H9 (cell line): Measurements from ENCODE around the gene MYO15B. TPM values are rescaled to one million over a fixed set of nuclear protein-coding genes. Genes with fewer than 3 reads are reported as not detected.

ENCODE experiments used
- DNase-seq: peaks from one replicate; pipeline ENCODE4 v3.0.0-alpha.2; 2017
- H2AFZ ChIP-seq: one replicate; pipeline ENCODE4 v1.6.1; 2013; ENCODE audit warnings: mild to moderate bottlenecking, low read length, control low read depth, moderate library complexity
- H2AK5ac ChIP-seq: 2 replicates; pipeline ENCODE4 v1.6.1; 2013; ENCODE audit warnings: low read length, control low read depth, mixed read lengths; ENCODE audit not compliant: insufficient read length
- H2BK120ac ChIP-seq: one replicate; pipeline ENCODE4 v1.6.1; 2013; ENCODE audit warnings: low read depth, mild to moderate bottlenecking, low read length, control low read depth, inconsistent platforms; ENCODE audit not compliant: poor library complexity, severe bottlenecking
- H2BK12ac ChIP-seq: 2 replicates; pipeline ENCODE4 v1.6.1; 2013; ENCODE audit warnings: low read length, control low read depth, mixed read lengths, low read depth; ENCODE audit not compliant: insufficient read length
- H2BK15ac ChIP-seq: 2 replicates; pipeline ENCODE4 v1.6.1; 2013; ENCODE audit warnings: low read depth, low read length, control low read depth
- H2BK20ac ChIP-seq: one replicate; pipeline ENCODE4 v1.6.1; 2013; ENCODE audit warnings: low read depth, mild to moderate bottlenecking, low read length, control low read depth, inconsistent platforms; ENCODE audit not compliant: poor library complexity, severe bottlenecking
- H2BK5ac ChIP-seq: 2 replicates; pipeline ENCODE4 v1.6.1; 2013; ENCODE audit warnings: low read length, control low read depth, mixed read lengths; ENCODE audit not compliant: insufficient read length
- H3K14ac ChIP-seq: 2 replicates; pipeline ENCODE4 v1.6.1; 2013; ENCODE audit warnings: low read length, control low read depth; ENCODE audit not compliant: insufficient read depth
- H3K18ac ChIP-seq: 2 replicates; pipeline ENCODE4 v1.6.1; 2013; ENCODE audit warnings: low read depth, mild to moderate bottlenecking, mixed read lengths, low read length, control low read depth; ENCODE audit not compliant: insufficient read length
- H3K23ac ChIP-seq: 2 replicates; pipeline ENCODE4 v1.6.1; 2013; ENCODE audit warnings: low read length, control low read depth, mixed read lengths, low read depth; ENCODE audit not compliant: insufficient read length
- H3K23me2 ChIP-seq: 2 replicates; pipeline ENCODE4 v1.6.1; 2013; ENCODE audit warnings: low read depth, mild to moderate bottlenecking, mixed read lengths, low read length, control low read depth; ENCODE audit not compliant: insufficient read length, poor library complexity, severe bottlenecking
- H3K27ac ChIP-seq: 2 replicates; pipeline ENCODE4 v1.5.1; 2013; ENCODE audit warnings: low read length, control low read depth, mixed read lengths, low read depth; ENCODE audit not compliant: insufficient read length
- H3K27me3 ChIP-seq: 2 replicates; pipeline ENCODE4 v1.6.1; 2013; ENCODE audit warnings: low read length, control low read depth, inconsistent platforms; ENCODE audit not compliant: insufficient read depth
- H3K4ac ChIP-seq: 2 replicates; pipeline ENCODE4 v1.6.1; 2013; ENCODE audit warnings: low read depth, mild to moderate bottlenecking, control low read depth, inconsistent platforms, low read length, moderate library complexity
- H3K4me1 ChIP-seq: 2 replicates; pipeline ENCODE4 v1.6.1; 2013; ENCODE audit warnings: low read length, control low read depth, inconsistent platforms; ENCODE audit not compliant: insufficient read depth
- H3K4me2 ChIP-seq: 2 replicates; pipeline ENCODE4 v1.6.1; 2013; ENCODE audit warnings: low read length, control low read depth, mixed read lengths; ENCODE audit not compliant: insufficient read length, insufficient read depth
- H3K56ac ChIP-seq: 2 replicates; pipeline ENCODE4 v1.6.1; 2013; ENCODE audit warnings: low read depth, mild to moderate bottlenecking, mixed read lengths, low read length, control low read depth; ENCODE audit not compliant: insufficient read length
- H3K79me1 ChIP-seq: 2 replicates; pipeline ENCODE4 v1.6.1; 2013; ENCODE audit warnings: low read depth, mild to moderate bottlenecking, moderate library complexity, low read length, control low read depth, inconsistent platforms; ENCODE audit not compliant: insufficient read depth, poor library complexity, severe bottlenecking
- H3K79me2 ChIP-seq: 2 replicates; pipeline ENCODE4 v1.6.1; 2013; ENCODE audit warnings: low read length, control low read depth, inconsistent platforms; ENCODE audit not compliant: insufficient read depth
- H3K9ac ChIP-seq: 2 replicates; pipeline ENCODE4 v1.6.1; 2013; ENCODE audit warnings: low read length, control low read depth, mixed read lengths; ENCODE audit not compliant: insufficient read length; ENCODE audit errors: extremely low read depth
- H3K9me3 ChIP-seq: one replicate; pipeline ENCODE4 v1.6.1; 2013; ENCODE audit warnings: low read depth, low read length, inconsistent platforms; ENCODE audit not compliant: control insufficient read depth
- H3T11ph ChIP-seq: one replicate; pipeline ENCODE4 v1.6.1; 2013; ENCODE audit warnings: mild to moderate bottlenecking, low read length, control low read depth, inconsistent platforms
- H4K20me1 ChIP-seq: one replicate; pipeline ENCODE4 v1.6.1; 2013; ENCODE audit not compliant: control insufficient read depth, insufficient read length, insufficient read depth
- H4K5ac ChIP-seq: 2 replicates; pipeline ENCODE4 v1.6.1; 2013; ENCODE audit warnings: low read depth, mild to moderate bottlenecking, mixed read lengths, low read length, control low read depth; ENCODE audit not compliant: insufficient read length
- H4K8ac ChIP-seq: replicated peaks from 2 replicates; pipeline ENCODE4 v1.6.1; 2013; ENCODE audit warnings: low read length, control low read depth, mixed read lengths, low read depth; ENCODE audit not compliant: insufficient read length
- H4K91ac ChIP-seq: 2 replicates; pipeline ENCODE4 v1.6.1; 2013; ENCODE audit warnings: low read depth, mild to moderate bottlenecking, moderate library complexity, mixed read lengths, low read length, control low read depth; ENCODE audit not compliant: insufficient read length
- H3K27ac Mint-ChIP-seq, 3 experiments: 2 replicates in 2 of 3; 3 replicates in 1 of 3; pipeline ENCODE4 v1.8.0; 2020 to 2021; ENCODE audit warnings: mixed read lengths in 3 of 3, mild to moderate bottlenecking in 1 of 3, moderate library complexity in 1 of 3
- H3K27me3 Mint-ChIP-seq: 2 replicates; pipeline ENCODE4 v1.8.0; 2021; ENCODE audit warnings: low read depth, mild to moderate bottlenecking, moderate library complexity, mixed read lengths
- H3K36me3 Mint-ChIP-seq, 3 experiments: 2 replicates in 2 of 3; 3 replicates in 1 of 3; pipeline ENCODE4 v1.8.0; 2020 to 2021; ENCODE audit warnings: low read depth in 3 of 3, mixed read lengths in 3 of 3; ENCODE audit not compliant: insufficient read depth in 1 of 3
- H3K4me1 Mint-ChIP-seq, 2 experiments: 2 replicates each; pipeline ENCODE4 v1.8.0; 2020; ENCODE audit warnings: mixed read lengths in 2 of 2
- H3K4me3 Mint-ChIP-seq, 2 experiments: 2 replicates in 1 of 2; 3 replicates in 1 of 2; pipeline ENCODE4 v1.8.0; 2020 to 2021; ENCODE audit warnings: mild to moderate bottlenecking in 2 of 2, mixed read lengths in 2 of 2, moderate library complexity in 1 of 2
- H3K9me3 Mint-ChIP-seq, 2 experiments: 2 replicates in 1 of 2; 3 replicates in 1 of 2; pipeline ENCODE4 v1.8.0; 2020; ENCODE audit warnings: mild to moderate bottlenecking in 2 of 2, mixed read lengths in 2 of 2, moderate library complexity in 1 of 2
- CTCF ChIP-seq: fragments of 200-600 bp; sonication (generic); conservative IDR thresholded peaks from 3 replicates; pipeline ENCODE4 v1.8.0; 2021; ENCODE audit warnings: antibody characterized with exemption, mild to moderate bottlenecking
- WGBS: extraction: QIAGEN DNeasy Blood & Tissue Kit; methylation state at CpG from one replicate; pipeline ENCODE4 v1.1.7; 2013; ENCODE audit warnings: missing lambda C conversion rate, low lambda C conversion rate, mixed read lengths; ENCODE audit not compliant: insufficient read length; ENCODE audit errors: extremely low coverage; 5-methylcytosine and 5-hydroxymethylcytosine counted together
- total RNA-seq: library from RNA; stranded (reverse); gene quantifications from 2 replicates; pipeline ENCODE4 v1.2.1, GENCODE V29; 2021

The MYO15B gene
- total RNA-seq, 1 experiment from 2014 or later, result 41.9 TPM

GRCh38 chr17:75552425-75553294 is 34.9 kb upstream of the MYO15B start:
- no peaks in the 10 kb centered on the region for H3K9me3 ChIP-seq
- Mint-ChIP-seq H3K27me3 (no peaks in the 10 kb centered on the region), H3K27ac (peak overlapping the region in 2 of 3 experiments; percentile 72 to 73; a peak in 3 of 7 replicates), H3K4me3 (no peak overlapping the region), H3K9me3 (no peaks in the 10 kb centered on the region), H3K36me3 (peaks cover 0 to 11% (median 1%) of the 10 kb centered on the region in 3 experiments; a peak in 2 of 7 replicates), H3K4me1 (peaks cover 11 to 38% of the 10 kb centered on the region in 2 experiments)
- no peak overlapping the region for H3K9ac ChIP-seq
- no peak overlapping the region for H3T11ph ChIP-seq
- no peak overlapping the region for H2AK5ac ChIP-seq
- H3K14ac ChIP-seq, result no peak overlapping the region
- H3K4ac ChIP-seq, result no peak overlapping the region
- no peaks in the 10 kb centered on the region for H3K79me2 ChIP-seq
- H4K20me1 ChIP-seq, result no peaks in the 10 kb centered on the region
- H4K91ac ChIP-seq, result no peak overlapping the region
- TF ChIP-seq CTCF, result no peak
- peaks cover 5% of the 10 kb centered on the region for H3K23me2 ChIP-seq
- H4K8ac ChIP-seq, result no peak overlapping the region
- WGBS, result no CpG with 5 or more reads among the region's 14 CpGs
- no peak overlapping the region for H2BK20ac ChIP-seq
- peaks cover 4% of the 10 kb centered on the region; the same call in 1 of the 2 replicates for H3K4me1 ChIP-seq
- H3K27ac ChIP-seq, result no peak overlapping the region
- no peak overlapping the region for H2BK12ac ChIP-seq
- H3K56ac ChIP-seq, result no peak overlapping the region
- H2AFZ ChIP-seq, result no peak overlapping the region
- H3K27me3 ChIP-seq, result no peaks in the 10 kb centered on the region
- no peak overlapping the region for H4K5ac ChIP-seq
- no peak overlapping the region for H3K23ac ChIP-seq
- no peak overlapping the region for H2BK15ac ChIP-seq
- no peak overlapping the region for H3K18ac ChIP-seq
- DNase-seq, result peak; percentile 58
- no peak overlapping the region for H2BK5ac ChIP-seq
- H3K79me1 ChIP-seq, result no peaks in the 10 kb centered on the region
- H2BK120ac ChIP-seq, result no peak overlapping the region
- no peak overlapping the region for H3K4me2 ChIP-seq
